ENCODE data around the gene GSG1L2.

The GSG1L2 gene

DNA sequence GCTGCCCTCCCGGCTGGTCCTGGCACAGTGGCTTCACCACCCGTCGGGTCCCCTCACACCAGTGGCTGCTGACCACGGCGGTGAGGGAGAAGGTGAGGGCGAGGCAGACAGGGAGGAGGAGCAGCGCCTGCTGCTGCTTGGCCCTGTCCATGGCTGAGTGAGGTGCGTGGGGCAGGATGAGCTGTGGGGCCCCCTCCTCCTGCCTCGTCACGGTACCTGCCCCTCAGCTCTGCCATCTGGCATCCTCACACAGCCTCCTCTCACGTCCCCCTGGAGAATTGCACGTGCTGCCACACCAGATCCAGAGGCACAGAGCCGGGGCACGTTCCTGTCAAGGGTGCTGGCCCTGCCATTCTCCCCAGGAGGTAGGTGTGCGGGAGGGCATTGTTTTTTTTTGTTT is at the start of gene GSG1L2:
Gene GSG1L2, minus strand, starts transcription at position 159 of the 400 bp plus-strand sequence. Its CDS starts 8 bp downstream, at position 151.
- DNase-seq, result no peak

- DNase-seq, result no peak
These were observed 46.7 kb upstream of the GSG1L2 start for GRCh38 chr17:9868552-9868951.

DNA sequence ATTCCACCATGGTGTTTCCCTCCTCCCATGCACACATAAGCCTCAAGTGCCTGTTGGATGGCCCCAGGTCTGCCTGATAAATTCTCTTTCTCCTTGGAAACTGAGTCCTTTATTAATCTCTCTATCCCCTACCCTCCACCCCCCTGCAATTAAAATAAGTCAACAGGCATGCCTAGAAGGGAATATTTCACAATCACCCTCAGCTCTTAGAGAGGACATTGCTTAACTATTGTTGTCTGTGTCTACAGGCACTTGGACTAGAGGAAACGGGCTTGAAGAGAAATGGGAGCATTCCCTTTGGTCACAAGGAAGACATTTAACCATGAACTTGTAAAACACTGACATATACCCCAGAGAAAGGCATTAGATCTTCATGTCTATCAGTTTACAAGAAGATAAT is 43.7 kb upstream of the GSG1L2 start:
- DNase-seq, result no peak

DNA sequence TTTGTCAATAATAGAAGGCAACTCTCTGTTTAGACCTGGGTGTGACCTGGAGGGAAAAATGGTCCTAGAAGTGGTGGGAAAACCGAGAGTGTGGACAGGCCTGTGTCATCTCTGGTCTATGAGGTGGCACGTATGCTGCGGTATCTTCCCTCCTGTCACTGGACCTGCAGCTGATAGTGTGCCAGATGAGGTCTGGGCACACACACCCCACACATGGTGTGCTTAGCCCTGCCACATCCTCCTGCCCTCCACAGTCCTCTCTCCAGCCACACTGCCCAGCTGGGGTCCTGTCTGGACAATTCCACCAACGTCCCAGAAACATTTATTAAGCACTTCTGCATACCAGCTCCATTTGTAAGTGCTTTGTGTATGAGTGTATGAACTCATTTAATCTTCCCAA is 41.1 kb upstream of the GSG1L2 start:
- DNase-seq, result no peak

- no peak for DNase-seq
These were observed 40.3 kb upstream of the GSG1L2 start for GRCh38 chr17:9862220-9862619.

DNA sequence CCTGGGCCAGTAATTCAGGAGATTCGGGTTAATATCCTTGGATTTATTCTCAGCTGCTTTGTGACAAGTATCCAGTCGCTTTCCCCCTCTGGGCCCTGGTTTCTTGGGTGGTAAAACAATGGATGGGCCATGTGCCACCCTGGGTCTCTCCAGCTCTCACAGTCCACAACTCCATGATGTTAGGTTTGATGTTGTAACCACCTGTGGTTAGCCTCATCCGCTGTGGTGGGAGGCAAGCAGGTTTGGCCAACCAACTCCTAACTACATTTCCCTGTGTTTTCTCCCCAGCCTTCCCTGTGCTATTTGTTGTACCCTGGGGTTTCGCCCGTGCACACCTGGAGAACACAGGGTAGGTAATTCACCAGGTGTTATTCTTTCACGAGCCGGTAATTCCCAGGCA is 39.0 kb upstream of the GSG1L2 start:
- no peak for DNase-seq

- DNase-seq, result no peak
These were observed 37.9 kb upstream of the GSG1L2 start for GRCh38 chr17:9859781-9860180.

- no peak for DNase-seq
These were observed 33.2 kb upstream of the GSG1L2 start for GRCh38 chr17:9855036-9855435.

GRCh38 chr17:9854255-9854654 is 32.4 kb upstream of the GSG1L2 start:
- no peak for DNase-seq

- no peak for DNase-seq
These were observed 28.3 kb upstream of the GSG1L2 start for GRCh38 chr17:9850151-9850550.

- DNase-seq, result no peak
These were observed 23.4 kb upstream of the GSG1L2 start for GRCh38 chr17:9845306-9845705.

GRCh38 chr17:9844153-9844552 is 22.3 kb upstream of the GSG1L2 start:
- DNase-seq, result no peak

- no peak for DNase-seq
These were observed 21.5 kb upstream of the GSG1L2 start for GRCh38 chr17:9843152-9844010.

GRCh38 chr17:9842057-9842758 is 20.3 kb upstream of the GSG1L2 start:
- DNase-seq, result no peak

DNA sequence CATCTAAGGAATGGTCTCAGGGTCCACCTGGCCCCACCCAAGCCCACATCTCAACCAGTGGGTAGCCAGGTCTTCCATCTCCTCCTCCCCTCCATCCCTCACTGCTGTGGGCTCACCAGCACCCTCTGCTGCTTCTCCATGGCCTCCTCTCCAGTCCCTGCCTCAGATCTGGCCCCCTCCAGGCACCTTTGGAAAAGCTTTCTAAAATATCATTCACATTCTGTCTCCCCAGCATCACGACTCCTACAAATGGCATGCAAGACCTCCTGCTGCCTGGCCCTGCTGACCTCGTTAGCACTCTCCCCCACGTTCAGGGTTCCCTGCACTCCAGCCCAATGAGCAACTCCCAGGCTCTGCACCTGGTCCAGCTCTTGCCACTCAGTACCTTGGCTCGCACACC is 17.6 kb upstream of the GSG1L2 start:
- DNase-seq, result no peak

- DNase-seq, result no peak
These were observed 15.9 kb upstream of the GSG1L2 start for GRCh38 chr17:9837551-9838471.

DNA sequence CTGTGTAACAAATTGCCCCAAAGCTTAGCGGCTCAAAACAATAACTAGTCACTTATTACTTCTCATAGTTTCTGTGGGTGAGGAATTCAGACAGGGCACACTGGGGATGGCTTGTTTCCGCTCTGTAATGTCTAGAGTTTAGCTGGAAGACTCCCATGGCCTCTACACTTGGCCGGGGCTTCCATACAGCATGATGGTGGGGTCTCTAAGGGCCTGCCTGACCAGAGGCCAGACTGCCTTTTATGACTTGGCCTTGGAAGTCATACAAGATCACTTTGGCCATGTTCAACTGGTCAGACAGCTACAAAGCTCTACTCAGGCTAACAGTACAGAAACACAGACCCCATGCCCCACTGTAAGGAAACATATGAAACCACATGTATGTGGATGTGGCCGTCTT is 12.0 kb upstream of the GSG1L2 start:
- no peak for DNase-seq

- DNase-seq, result no peak
These were observed 8.8 kb upstream of the GSG1L2 start for GRCh38 chr17:9830711-9831110.

DNA sequence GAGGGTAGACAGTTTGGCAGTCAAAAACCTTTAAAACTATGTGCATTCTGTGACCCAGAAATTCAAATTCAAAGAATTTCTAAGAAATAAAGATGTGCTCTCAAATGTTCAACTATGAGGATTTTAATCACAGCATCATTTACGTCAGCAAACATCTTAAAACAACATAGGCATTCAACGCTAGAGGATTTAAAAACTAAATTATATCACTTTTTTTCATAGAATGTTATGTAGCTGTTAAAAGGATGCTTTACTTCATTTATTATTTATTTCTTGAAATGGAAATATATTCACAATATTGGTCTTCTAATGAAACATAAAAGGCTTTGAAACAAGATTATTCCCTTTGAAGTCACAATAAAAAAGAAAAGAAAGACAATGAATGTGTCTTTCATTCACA is 7.5 kb upstream of the GSG1L2 start:
- DNase-seq, result no peak

DNA sequence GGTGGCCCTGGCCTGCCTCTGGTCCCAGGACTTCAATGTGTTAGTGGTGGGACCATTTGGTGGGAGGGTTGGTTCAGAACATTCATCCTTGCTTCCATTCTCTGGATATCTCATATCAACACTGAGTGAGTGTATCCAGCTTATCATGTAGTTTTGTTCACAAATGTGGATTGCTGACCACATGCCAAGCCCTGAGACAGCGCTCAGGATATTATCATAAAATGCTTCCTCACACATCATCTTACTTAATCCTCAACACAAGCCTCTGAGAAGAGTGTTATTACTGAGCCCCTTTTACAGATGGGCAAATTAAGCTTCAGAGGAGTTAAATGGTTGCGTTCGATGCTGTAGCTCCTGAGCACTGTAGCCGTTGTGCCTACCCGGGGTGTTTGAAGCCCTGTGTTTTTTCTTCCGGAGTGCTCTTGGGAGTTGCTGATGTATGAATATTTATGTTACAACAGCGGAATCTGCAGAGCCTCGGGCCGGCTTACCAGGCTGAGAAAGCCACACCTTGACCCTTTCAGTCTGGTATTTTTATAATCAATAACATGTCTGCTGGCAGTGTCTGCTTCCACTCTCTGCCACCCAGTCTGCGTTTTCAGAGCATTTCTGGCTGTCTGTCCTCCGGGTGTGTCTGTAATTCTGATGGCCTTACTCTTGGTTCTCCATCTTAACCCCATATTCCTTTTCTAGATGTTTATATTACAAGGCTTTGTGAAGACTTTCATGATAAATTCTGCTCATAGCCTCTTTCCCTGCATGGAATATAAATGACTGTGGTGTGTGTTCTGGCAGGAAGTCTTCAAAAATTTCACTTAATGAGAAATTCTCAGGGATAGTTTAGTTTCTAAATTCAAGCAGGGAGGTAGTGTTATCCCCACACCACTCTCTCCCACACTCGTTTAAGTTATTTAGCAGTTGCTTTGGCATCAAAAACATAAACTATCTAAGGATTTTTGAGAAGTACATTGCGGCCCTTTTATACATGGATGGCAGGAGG is 6.7 kb upstream of the GSG1L2 start:
- DNase-seq, result no peak

DNA sequence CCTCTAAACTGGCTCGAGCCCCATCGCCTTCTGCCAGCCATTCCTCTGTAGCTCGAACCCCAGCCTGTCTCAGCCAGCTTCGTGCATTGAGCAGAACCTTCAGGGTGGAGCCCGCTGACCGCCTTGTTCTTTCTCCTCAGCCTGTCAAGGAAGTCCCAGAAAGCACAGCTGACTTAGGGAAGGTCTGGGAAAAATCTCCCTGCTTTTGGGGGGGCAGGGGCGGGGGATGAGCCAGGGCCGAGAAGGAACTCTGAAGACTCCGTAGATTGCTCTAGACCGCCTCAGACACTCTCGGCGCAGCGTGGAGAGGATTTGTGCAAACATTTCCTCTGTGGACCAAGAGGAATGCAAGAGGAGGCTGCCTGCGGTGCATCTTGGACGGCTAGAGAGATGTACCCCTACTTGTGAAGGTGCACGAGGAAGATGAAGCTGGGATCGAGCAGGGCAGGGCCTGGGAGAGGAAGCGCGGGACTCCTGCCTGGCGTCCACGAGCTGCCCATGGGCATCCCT is 3.8 kb upstream of the GSG1L2 start, which contains the start of gene GLP2R:
Gene GLP2R, plus strand, starts transcription at position 284 of the 510 bp plus-strand sequence. Its CDS starts 140 bp downstream, at position 424.
- DNase-seq, result no peak

Data from stimulated activated CD4-positive, alpha-beta T cell treated with anti-CD3 and anti-CD28 coated beads, Interleukin-1b, Interleukin-23, amount 100 ng/mL, for 48 hours (primary cell).